ENCODE data around the gene SCAP.

Gene SCAP

GRCh38 chr3:47412842-47413520 is 62.8 kb downstream of the SCAP start:
- DNase-seq = no peak

DNA sequence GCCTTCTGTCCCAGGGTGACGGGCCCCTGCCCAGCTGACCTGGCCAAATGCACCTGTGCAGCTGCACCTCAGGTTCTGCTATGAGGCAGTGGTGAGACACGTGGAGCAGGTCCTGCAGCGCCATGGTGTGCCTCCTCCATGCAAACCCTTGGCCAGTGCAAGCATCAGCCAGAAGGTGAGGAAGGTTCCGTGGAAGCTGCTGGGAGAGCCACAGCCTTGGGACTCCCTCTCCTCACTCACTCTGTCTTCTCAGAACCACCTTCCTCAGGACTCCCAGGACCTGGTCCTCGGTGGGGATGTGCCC is 63.3 kb downstream of the SCAP start:
- no peak for DNase-seq

GRCh38 chr3:47411696-47412452 is 63.9 kb downstream of the SCAP start:
- DNase-seq = no peak

DNA sequence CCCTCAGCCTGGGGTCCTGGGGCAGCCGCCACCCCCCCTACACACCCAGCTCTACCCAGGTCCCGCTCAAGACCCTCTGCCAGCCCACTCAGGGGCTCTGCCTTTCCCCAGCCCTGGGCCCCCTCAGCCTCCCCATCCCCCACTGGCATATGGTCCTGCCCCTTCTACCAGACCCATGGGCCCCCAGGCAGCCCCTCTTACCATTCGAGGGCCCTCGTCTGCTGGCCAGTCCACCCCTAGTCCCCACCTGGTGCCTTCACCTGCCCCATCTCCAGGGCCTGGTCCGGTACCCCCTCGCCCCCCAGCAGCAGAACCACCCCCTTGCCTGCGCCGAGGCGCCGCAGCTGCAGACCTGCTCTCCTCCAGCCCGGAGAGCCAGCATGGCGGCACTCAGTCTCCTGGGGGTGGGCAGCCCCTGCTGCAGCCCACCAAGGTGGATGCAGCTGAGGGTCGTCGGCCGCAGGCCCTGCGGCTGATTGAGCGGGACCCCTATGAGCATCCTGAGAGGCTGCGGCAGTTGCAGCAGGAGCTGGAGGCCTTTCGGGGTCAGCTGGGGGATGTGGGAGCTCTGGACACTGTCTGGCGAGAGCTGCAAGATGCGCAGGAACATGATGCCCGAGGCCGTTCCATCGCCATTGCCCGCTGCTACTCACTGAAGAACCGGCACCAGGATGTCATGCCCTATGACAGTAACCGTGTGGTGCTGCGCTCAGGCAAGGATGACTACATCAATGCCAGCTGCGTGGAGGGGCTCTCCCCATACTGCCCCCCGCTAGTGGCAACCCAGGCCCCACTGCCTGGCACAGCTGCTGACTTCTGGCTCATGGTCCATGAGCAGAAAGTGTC is 64.7 kb downstream of the SCAP start:
- no peak for DNase-seq

- no peak for DNase-seq
Measured at GRCh38 chr3:47410417-47410720, 65.4 kb downstream of the SCAP start.

DNA sequence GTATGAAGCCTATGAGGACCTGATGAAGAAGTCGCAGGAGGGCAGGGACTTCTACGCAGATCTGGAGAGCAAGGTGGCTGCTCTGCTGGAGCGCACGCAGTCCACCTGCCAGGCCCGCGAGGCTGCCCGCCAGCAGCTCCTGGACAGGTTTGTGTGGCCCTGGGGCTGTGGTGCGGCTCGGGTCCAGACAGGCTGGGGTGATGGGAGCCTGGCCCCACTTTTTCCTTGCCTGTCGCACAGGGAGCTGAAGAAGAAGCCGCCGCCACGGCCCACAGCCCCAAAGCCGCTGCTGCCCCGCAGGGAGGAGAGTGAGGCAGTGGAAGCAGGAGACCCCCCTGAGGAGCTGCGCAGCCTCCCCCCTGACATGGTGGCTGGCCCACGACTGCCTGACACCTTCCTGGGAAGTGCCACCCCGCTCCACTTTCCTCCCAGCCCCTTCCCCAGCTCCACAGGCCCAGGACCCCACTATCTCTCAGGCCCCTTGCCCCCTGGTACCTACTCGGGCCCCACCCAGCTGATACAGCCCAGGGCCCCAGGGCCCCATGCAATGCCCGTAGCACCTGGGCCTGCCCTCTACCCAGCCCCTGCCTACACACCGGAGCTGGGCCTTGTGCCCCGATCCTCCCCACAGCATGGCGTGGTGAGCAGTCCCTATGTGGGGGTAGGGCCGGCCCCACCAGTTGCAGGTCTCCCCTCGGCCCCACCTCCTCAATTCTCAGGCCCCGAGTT is 65.9 kb downstream of the SCAP start:
- no peak for DNase-seq

DNA sequence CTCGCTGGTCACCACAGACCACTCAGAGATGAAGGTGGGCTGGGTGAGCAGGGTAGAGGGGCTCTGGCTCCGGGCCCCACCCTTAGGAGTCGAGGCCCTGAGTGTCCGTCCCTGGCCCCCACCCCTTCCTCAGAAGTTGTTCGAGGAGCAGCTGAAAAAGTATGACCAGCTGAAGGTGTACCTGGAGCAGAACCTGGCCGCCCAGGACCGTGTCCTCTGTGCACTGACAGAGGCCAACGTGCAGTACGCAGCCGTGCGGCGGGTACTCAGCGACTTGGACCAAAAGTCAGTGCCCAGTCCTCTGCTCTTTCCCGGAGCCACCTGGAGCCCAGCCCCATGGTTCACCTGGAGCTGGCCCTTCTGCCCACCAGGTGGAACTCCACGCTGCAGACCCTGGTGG is 66.5 kb downstream of the SCAP start:
- no peak for DNase-seq

- no peak for DNase-seq
Measured at GRCh38 chr3:47408839-47409229, 66.9 kb downstream of the SCAP start.

DNA sequence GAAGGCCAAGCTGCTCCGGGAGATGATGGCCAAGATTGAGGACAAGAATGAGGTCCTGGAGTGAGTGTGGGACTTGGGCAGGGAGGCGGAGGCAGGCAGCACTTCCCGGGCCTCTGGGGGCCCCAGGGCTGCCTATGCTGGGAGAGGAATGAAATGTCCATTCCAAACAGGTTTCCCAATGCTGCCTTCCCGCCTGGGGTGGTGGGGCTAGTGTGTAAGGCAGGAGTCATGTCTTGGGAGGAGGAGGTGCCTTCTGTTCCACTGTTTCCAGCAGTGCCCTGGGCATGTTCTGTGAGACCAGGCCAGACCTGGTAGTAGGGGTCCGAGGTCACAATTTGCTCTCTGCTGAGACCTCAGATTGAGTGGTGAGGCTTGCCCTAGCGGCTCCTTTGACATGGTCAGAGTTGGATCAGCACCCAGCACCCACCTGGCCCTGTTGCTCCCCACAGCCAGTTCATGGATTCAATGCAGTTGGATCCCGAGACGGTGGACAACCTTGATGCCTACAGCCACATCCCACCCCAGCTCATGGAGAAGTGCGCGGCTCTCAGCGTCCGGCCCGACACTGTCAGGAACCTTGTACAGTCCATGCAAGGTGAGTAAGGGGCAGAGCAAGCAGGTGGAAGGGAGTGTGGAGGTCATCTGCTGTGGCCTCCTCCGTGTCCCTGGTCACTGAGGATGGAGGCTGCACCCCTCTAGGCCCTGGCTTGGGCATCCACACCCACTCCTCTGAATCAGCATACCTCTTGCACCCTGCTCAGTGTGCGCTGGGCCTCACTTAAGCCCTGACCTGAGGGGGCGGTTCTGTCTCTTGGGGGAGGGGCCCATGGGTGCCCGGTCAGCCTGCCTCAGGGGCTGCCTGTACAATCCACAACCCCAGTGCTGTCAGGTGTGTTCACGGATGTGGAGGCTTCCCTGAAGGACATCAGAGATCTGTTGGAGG is 67.6 kb downstream of the SCAP start:
- no peak for DNase-seq

DNA sequence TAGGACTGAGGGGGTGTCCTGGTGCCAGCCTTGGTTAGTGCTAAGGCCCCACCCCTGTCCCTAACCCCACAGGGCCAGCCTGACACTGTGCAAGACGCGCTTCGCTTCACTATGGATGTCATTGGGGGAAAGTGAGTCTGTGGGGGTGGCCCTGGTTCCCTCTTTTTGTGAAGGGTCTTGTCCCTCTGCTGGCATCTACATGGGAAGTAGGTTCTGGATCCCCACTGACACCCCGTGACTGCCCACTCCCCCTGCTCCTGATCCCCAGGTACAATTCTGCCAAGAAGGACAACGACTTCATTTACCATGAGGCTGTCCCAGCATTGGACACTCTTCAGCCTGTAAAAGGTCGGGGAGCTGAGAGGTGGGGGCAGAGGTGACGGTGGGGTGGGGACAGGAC is 68.5 kb downstream of the SCAP start:
- DNase-seq = no peak

DNA sequence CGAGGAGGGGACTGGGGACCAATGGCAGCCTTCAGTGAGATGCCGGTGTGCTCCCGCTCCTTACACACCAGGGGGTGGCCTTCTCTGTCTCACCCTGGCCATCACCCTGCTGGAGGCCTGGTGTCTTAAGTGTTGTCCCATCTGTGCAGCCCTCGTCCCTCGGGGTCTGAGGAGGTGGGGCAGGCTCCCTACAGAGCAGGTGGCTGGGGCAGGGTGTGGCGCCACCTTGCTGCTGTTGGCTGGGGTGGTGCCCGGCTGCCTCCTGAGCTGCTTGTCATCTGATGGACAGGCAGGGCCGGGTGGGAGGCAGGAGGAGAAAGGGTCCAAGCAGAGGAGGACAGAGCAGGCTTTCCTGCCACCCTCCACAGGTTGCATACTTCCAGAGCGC is 69.0 kb downstream of the SCAP start:
- DNase-seq = no peak

- no peak for DNase-seq
Measured at GRCh38 chr3:47405820-47406761, 69.7 kb downstream of the SCAP start.

DNA sequence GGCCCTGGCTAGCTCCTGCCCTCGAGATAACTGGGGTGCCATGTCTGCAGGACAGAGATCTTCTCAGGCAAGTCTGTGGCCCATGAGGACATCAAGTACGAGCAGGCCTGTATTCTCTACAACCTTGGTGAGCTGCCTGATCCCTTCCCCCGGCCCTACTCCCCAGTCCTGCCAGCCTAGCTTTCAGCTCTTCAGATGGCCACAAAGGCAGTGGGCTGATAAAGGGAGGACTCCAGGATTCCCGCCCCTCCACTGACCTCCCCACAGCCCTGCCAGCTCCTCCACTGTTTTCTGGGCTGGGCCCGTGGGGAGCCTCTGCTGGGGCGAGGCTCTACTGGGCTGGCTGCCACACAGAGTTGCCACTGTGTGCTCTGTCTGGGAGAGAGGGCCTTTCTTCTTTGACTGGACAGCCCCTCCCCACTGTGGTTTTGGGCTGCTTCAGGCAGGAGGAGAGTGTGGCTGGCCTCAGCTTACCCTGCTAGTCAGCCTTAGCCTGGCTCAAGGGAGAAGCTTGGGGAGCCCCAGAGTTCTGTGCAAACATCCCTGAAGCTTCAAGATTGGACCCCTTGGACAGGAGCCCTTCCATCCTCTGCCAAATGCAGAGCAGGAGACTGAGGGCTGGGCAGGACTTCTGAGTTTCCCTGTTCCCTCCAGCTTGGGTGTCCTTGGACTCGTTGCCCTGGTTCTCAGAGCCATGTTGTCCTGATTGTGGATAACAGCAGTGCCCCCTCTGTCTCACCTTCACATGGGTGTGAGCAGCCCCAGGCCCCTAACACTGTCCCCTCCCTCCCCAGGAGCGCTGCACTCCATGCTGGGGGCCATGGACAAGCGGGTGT is 70.6 kb downstream of the SCAP start:
- DNase-seq = no peak

DNA sequence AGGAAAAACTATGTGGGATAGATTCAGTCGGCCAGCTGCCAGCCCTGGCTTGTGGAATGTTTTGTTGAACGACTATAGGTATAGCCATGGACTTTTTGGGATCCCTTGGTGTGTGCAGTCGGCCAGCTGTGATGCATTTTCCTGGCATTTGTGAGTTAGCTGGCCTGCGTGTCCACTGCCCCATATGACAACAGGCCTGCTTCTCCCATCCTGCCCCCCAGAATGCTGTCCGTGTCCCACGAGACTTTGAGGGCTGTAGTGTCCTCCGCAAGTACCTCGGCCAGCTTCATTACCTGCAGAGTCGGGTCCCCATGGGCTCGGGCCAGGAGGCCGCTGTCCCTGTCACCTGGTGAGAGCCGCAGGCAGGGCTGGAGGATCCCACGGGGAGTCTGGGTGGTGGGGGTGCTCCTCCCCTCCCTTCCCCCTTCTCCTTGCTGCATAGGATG is 71.3 kb downstream of the SCAP start:
- DNase-seq = no peak

- no peak for DNase-seq
Measured at GRCh38 chr3:47399531-47400270, 76.0 kb downstream of the SCAP start.

- DNase-seq = no peak
Measured at GRCh38 chr3:47399016-47399415, 76.7 kb downstream of the SCAP start.

DNA sequence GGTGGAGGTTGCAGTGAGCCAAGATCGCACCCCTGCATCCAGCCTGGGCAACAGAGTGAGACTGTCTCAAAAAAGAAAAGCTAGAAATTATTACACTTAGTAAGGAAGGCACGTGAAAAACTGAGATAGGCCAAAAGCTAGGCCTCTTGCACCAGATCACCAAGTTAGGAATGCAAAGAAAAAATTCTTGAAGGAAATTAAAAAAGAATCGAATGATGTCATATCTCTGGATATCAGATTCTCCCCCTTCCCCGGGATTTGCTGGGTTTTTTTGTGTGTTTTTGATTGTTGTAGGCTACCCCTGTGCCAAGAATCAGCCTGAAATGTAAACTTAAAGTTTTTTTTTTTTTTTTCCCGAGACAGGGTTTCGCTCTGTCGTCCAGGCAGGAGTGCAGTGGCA is 77.5 kb downstream of the SCAP start:
- no peak for DNase-seq

DNA sequence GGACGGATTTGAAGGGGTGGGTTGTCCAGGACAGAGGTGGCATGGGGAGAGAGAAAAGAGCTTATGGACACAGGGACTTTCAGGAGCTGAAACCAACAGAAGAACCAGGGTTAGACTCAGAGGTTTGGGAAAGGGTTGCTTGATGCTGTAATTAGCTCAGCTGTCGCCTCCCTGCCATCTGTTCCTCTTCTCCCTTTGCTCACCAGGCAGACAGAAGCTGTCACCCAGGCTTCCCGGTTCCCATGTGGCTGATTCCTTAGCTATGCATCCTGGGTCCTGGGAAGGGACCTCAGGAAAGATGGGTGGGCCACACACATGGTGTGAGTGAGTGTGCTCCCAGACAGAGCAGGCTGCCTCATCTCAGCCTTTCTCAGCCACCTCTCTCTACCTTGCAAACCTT is 80.9 kb downstream of the SCAP start:
- no peak for DNase-seq

- DNase-seq = no peak
Measured at GRCh38 chr3:47394140-47394870, 81.4 kb downstream of the SCAP start.
